Muscle layer of colon (tissue), 2 donors: Measurements from ENCODE around the gene SNX13.

ENCODE experiments used
- H3K27ac ChIP-seq: one replicate; pipeline ENCODE4 v1.7.0; 2013; ENCODE audit warnings: low read depth, mild to moderate bottlenecking, low read length, moderate library complexity
- H3K27me3 ChIP-seq, 2 donors: one replicate each; pipeline ENCODE4 v1.7.0; 2013; ENCODE audit warnings: low read length in 2 of 2, mild to moderate bottlenecking in 2 of 2; ENCODE audit not compliant: insufficient read depth in 2 of 2, control insufficient read depth in 1 of 2
- H3K36me3 ChIP-seq: one replicate; pipeline ENCODE4 v1.7.0; 2013; ENCODE audit warnings: mild to moderate bottlenecking, low read length; ENCODE audit not compliant: insufficient read depth
- H3K4me1 ChIP-seq: one replicate; pipeline ENCODE4 v1.7.0; 2013; ENCODE audit warnings: mild to moderate bottlenecking, low read length; ENCODE audit not compliant: insufficient read depth
- H3K4me3 ChIP-seq, 2 donors: one replicate each; pipeline ENCODE4 v1.7.0; 2013; ENCODE audit warnings: low read length in 2 of 2, low read depth in 1 of 2, mild to moderate bottlenecking in 1 of 2, moderate library complexity in 1 of 2
- H3K9ac ChIP-seq: one replicate; pipeline ENCODE4 v1.7.0; 2013; ENCODE audit warnings: low read length
- H3K9me3 ChIP-seq: one replicate; pipeline ENCODE4 v1.7.0; 2013; ENCODE audit warnings: mild to moderate bottlenecking, low read length
- donor health status: abdominal sarcoma.
- donor health status: Adenocarcinoma of cecum.

Gene SNX13

DNA sequence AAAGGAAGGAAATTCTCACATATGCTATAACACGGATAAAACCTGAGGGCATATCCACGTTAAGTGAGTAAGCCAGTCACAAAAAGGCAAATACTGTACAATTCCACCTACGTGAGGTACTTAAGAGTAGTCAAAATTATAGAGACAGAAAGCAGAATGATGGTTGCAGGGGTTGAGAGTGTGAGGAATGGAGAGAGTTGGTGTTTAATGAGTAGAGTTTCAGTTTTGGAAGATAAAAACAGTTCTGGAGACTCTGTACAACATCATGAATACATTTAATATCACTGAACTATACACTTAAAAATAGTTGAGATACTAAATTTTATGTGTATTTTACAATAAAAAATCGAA lies 95.1 kb downstream of the SNX13 start:
- peaks cover 13% of the 10 kb centered on the region for H3K36me3 ChIP-seq
- H3K9ac ChIP-seq: no peak overlapping the region
- no peaks in the 10 kb centered on the region for H3K27me3 ChIP-seq
- H3K9me3 ChIP-seq: no peaks in the 10 kb centered on the region
- no peak overlapping the region for H3K4me3 ChIP-seq
- H3K4me1 ChIP-seq: no peaks in the 10 kb centered on the region
- H3K27ac ChIP-seq: no peak overlapping the region

GRCh38 chr7:17844514-17845196 lies 95.6 kb downstream of the SNX13 start:
- Histone ChIP-seq H3K4me3 (no peak overlapping the region), H3K27ac (no peak overlapping the region), H3K27me3 (no peaks in the 10 kb centered on the region), H3K9ac (no peak overlapping the region), H3K9me3 (no peaks in the 10 kb centered on the region), H3K4me1 (no peaks in the 10 kb centered on the region), H3K36me3 (peaks cover 14% of the 10 kb centered on the region)

DNA sequence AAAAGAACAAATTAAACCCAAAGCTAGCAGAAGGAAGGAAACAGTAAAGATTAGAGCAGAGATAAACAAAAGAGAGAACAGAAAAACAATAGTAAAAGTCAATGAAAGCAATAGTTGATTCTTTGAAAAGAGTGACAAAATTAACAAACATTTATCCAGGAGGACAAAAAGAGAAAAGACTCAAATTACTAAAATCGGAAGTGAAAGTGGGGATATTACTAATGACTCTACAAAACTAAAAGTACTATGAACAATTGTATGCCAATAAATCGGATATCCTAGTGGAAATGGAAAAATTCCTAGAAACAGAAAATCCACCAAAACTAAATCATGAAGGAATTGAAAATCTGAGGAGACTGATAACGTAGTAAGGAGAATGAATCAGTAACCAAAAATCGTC lies 96.3 kb downstream of the SNX13 start:
- no peaks in the 10 kb centered on the region for H3K27me3 ChIP-seq
- H3K36me3 ChIP-seq: peaks cover 17% of the 10 kb centered on the region
- H3K9me3 ChIP-seq: no peaks in the 10 kb centered on the region
- no peak overlapping the region for H3K27ac ChIP-seq
- H3K4me1 ChIP-seq: no peaks in the 10 kb centered on the region
- no peak overlapping the region for H3K4me3 ChIP-seq
- H3K9ac ChIP-seq: no peak overlapping the region

DNA sequence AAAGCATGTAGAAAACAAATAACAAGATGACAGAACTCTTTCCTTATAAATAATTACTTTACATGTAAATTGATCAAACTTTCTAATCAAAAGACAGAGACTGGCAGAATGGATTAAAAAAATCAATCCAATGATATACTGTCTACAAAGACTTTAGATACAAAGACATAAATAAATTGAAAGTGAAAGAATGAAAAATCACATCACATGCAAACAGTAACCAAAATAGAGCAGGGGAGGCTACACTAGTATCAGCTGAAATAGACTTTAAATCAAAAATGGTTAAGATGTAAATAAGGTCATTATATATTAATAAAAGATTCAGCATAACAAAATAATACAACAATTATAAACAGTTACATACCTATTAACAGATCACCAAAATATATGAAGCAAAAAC lies 97.3 kb downstream of the SNX13 start:
- no peak overlapping the region for H3K9ac ChIP-seq
- H3K4me3 ChIP-seq: no peak overlapping the region
- peaks cover 12% of the 10 kb centered on the region for H3K36me3 ChIP-seq
- no peaks in the 10 kb centered on the region for H3K9me3 ChIP-seq
- H3K27ac ChIP-seq: no peak overlapping the region
- no peaks in the 10 kb centered on the region for H3K27me3 ChIP-seq
- no peaks in the 10 kb centered on the region for H3K4me1 ChIP-seq

DNA sequence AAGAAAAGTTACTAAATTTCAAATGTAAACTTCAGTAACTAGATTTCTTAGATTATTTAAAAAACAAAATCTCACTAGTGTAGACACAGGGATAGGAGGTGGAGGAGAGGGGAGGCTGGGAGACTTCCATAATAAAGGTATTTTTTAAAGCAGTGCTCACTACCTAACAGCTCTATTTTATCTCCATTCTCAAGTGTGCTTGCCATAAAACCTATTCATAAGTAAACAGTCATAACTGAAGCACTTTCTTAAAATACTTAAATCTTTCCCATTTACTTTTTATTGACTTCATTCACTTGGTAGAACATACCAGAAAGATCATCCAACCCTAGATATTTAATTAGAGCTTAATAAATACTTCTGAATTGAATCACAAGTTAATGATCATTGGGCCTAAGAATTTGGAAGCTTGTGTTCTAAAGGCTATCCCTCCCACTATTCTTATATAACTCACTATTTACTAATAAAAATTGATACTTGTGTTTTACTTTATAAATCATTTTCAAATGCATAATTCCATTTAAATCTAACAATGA lies 107.4 kb downstream of the SNX13 start:
- Histone ChIP-seq H3K4me3 (no peak overlapping the region), H3K27me3 (no peaks in the 10 kb centered on the region)

GRCh38 chr7:17832242-17832641 lies 108.1 kb downstream of the SNX13 start:
- Histone ChIP-seq H3K4me3 (no peak overlapping the region), H3K36me3 (peaks cover 6% of the 10 kb centered on the region), H3K9me3 (no peaks in the 10 kb centered on the region), H3K4me1 (no peaks in the 10 kb centered on the region), H3K27me3 (no peaks in the 10 kb centered on the region), H3K27ac (no peak overlapping the region), H3K9ac (no peak overlapping the region)

More for the DNA sequence above, 107.4 kb downstream of the SNX13 start:
- Histone ChIP-seq H3K36me3 (peaks cover 6% of the 10 kb centered on the region), H3K4me1 (no peaks in the 10 kb centered on the region), H3K27ac (no peak overlapping the region), H3K9ac (no peak overlapping the region), H3K9me3 (no peaks in the 10 kb centered on the region)

GRCh38 chr7:17830206-17830605 lies 110.1 kb downstream of the SNX13 start:
- Histone ChIP-seq H3K36me3 (peaks cover 6% of the 10 kb centered on the region), H3K4me3 (no peak overlapping the region), H3K27ac (no peak overlapping the region), H3K4me1 (no peaks in the 10 kb centered on the region), H3K27me3 (no peaks in the 10 kb centered on the region), H3K9ac (no peak overlapping the region), H3K9me3 (no peaks in the 10 kb centered on the region)

DNA sequence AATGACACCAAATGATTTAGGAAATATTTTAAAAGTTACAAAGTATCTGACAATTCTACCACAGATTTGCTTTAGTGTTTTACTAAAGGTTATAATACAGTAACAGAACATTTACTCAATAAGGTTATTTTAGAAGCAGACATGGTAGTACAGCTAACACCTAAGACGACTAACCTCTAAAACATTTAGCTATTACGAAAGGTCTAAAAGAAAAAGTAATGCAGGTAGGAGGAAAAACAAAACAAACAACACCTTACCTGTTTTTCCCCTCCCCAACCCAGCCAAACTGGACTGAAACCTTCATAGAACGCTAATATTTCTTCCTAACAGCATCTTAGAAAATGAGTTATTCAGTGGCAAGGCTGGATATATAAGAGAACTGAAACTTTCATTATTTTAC lies 111.3 kb downstream of the SNX13 start:
- Histone ChIP-seq H3K27ac (no peak overlapping the region), H3K36me3 (peaks cover 6% of the 10 kb centered on the region), H3K4me3 (no peak overlapping the region), H3K27me3 (no peaks in the 10 kb centered on the region), H3K9ac (no peak overlapping the region), H3K9me3 (no peaks in the 10 kb centered on the region), H3K4me1 (no peaks in the 10 kb centered on the region)

DNA sequence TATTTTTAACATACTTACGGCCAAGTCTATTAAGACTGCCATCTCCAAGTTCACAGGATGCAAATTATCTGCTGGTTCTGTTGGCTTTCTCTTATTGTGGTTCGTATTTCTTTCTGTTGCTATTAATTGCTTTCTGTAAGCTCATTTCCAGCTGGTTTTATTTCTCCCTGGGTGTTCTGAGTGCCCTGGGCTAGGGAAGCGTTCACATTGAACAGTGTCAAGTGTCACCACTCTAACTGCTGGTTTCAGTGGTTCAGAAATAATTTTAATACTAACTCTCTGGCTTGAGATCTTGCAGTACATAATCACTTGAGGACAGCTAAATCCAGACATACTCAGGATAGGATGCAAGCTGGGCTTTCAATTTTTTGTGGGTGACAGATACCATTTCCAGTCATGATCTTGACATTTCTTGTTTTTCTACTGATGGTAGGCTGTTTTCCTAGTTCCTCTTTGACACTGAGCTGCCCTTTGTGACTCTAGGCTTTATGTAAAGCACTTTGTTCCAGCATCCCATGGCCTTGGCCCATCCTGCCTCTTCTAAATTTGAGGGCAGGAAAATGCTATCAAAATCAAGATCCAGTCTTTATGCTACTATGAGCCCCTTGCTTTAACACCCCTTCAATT lies 117.6 kb downstream of the SNX13 start:
- peaks cover 6% of the 10 kb centered on the region for H3K36me3 ChIP-seq
- no peak overlapping the region for H3K27ac ChIP-seq
- no peaks in the 10 kb centered on the region for H3K4me1 ChIP-seq
- no peaks in the 10 kb centered on the region for H3K27me3 ChIP-seq
- no peak overlapping the region for H3K9ac ChIP-seq
- no peaks in the 10 kb centered on the region for H3K9me3 ChIP-seq
- no peak overlapping the region for H3K4me3 ChIP-seq

DNA sequence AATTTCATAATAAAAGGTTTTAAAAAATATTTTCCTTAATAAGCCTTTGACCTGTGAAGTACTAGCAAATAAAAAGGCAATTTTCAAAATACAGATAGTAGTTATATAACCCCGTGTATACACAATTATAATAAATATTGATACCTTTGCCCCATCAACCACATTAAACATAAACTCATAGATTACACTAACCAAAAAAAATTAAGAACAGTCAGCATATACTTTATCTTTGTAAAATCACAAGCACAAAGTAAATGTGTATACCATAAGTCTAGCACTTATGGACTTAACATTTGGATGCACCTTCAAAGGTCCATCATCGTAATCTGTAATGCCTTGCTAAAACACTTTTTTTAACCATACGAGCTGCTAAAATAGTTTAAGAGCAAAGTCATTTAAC lies 123.4 kb downstream of the SNX13 start:
- H3K27ac ChIP-seq: no peak overlapping the region
- no peaks in the 10 kb centered on the region for H3K4me1 ChIP-seq
- no peaks in the 10 kb centered on the region for H3K27me3 ChIP-seq
- H3K36me3 ChIP-seq: peaks cover 6% of the 10 kb centered on the region
- H3K9ac ChIP-seq: no peak overlapping the region
- no peaks in the 10 kb centered on the region for H3K9me3 ChIP-seq
- H3K4me3 ChIP-seq: no peak overlapping the region

DNA sequence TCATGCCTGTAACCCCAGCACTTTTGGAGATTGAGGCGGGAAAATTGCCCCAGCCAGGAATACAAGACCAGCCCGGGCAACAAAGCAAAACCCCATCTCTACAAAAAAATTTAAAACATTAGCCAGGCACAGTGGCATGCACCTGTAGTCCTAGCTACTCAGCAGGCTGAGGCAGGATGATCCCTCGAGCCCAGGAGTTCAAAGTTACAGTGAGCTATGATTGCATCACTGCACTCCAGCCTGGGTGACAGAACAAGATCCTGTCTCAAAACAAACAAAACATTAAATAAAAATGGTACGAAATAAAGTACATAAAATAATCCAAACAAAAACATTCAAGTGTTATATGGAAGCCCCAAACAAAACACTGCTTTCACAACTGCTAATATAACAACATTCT lies 125.0 kb downstream of the SNX13 start:
- H3K4me3 ChIP-seq: no peak overlapping the region
- H3K9ac ChIP-seq: no peak overlapping the region
- H3K36me3 ChIP-seq: no peaks in the 10 kb centered on the region
- H3K27ac ChIP-seq: no peak overlapping the region
- H3K27me3 ChIP-seq: no peaks in the 10 kb centered on the region
- H3K9me3 ChIP-seq: no peaks in the 10 kb centered on the region
- H3K4me1 ChIP-seq: no peaks in the 10 kb centered on the region

DNA sequence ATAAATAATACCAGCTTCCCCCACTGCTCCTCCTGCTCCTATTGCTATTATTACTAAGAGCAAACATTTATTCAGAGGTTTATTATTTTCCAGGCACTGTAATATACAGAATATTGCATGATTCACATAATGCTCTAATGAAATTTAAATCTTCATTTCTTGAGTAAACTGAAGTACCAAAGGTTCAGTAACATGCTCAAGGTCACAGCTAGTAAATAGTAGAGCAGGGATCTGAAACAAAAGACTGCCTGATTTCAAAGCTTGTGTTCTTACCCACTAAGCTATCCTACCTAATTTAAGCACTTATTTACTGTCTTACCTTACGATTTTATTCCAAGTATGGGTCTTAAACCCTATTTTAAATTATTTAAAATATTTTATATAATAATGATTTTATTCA lies 126.2 kb downstream of the SNX13 start:
- Histone ChIP-seq H3K9me3 (no peaks in the 10 kb centered on the region), H3K9ac (no peak overlapping the region), H3K4me1 (no peaks in the 10 kb centered on the region), H3K27ac (no peak overlapping the region), H3K4me3 (no peak overlapping the region), H3K27me3 (no peaks in the 10 kb centered on the region), H3K36me3 (no peaks in the 10 kb centered on the region)
